Fibroblast of gingiva (primary cell): Measurements from ENCODE around the gene DAB2.

ENCODE experiments used
- DNase-seq: peaks from one replicate; pipeline ENCODE4 v3.0.0-alpha.2; 2011; ENCODE audit warnings: low read depth

Gene DAB2

GRCh38 chr5:39424736-39425637, at the start of gene DAB2:
Gene DAB2, minus strand, starts transcription at chr5:39424980. Its CDS starts 30,660 bp downstream, at chr5:39394320.
- peak; percentile 99 for DNase-seq

- peak; percentile 65 for DNase-seq
Measured at GRCh38 chr5:39473156-39473775, 48.5 kb upstream of the DAB2 start.

- DNase-seq: no peak
Measured at GRCh38 chr5:39471836-39472508, 47.2 kb upstream of the DAB2 start.

- no peak for DNase-seq
Measured at GRCh38 chr5:39470811-39471210, 46.0 kb upstream of the DAB2 start.

- no peak for DNase-seq
Measured at GRCh38 chr5:39469777-39470415, 45.1 kb upstream of the DAB2 start.

- DNase-seq: no peak
Measured at GRCh38 chr5:39469176-39469575, 44.4 kb upstream of the DAB2 start.

- no peak for DNase-seq
Measured at GRCh38 chr5:39466846-39467245, 42.1 kb upstream of the DAB2 start.

- DNase-seq: no peak
Measured at GRCh38 chr5:39465843-39466242, 41.1 kb upstream of the DAB2 start.

GRCh38 chr5:39465097-39465496, 40.3 kb upstream of the DAB2 start:
- DNase-seq: no peak

GRCh38 chr5:39464088-39464487, 39.3 kb upstream of the DAB2 start:
- no peak for DNase-seq

- no peak for DNase-seq
Measured at GRCh38 chr5:39462211-39462610, 37.4 kb upstream of the DAB2 start.

- no peak for DNase-seq
Measured at GRCh38 chr5:39461007-39461682, 36.4 kb upstream of the DAB2 start.

GRCh38 chr5:39459907-39460306, 35.1 kb upstream of the DAB2 start:
- DNase-seq: no peak

- peak; percentile 58 for DNase-seq
Measured at GRCh38 chr5:39459071-39459470, 34.3 kb upstream of the DAB2 start.

- DNase-seq: no peak
Measured at GRCh38 chr5:39455645-39456044, 30.9 kb upstream of the DAB2 start.

GRCh38 chr5:39453606-39454005, 28.8 kb upstream of the DAB2 start:
- no peak for DNase-seq

GRCh38 chr5:39452846-39453245, 28.1 kb upstream of the DAB2 start:
- DNase-seq: peak; percentile 14

GRCh38 chr5:39451276-39451941, 26.6 kb upstream of the DAB2 start:
- DNase-seq: no peak

GRCh38 chr5:39450487-39450886, 25.7 kb upstream of the DAB2 start:
- no peak for DNase-seq

- no peak for DNase-seq
Measured at GRCh38 chr5:39449591-39449990, 24.8 kb upstream of the DAB2 start.

GRCh38 chr5:39448506-39449128, 23.8 kb upstream of the DAB2 start:
- no peak for DNase-seq
